NCI-H748 treated with DMSO at 0.1 percent for 48 hours (cell line): ENCODE results near the gene CEL.
"Not testable (repeated sequence)": the region's sequence is repeated elsewhere in the genome, so short reads cannot be mapped to it uniquely, and the experiment has no call there.

Experiments
- DNase-seq: peaks from one replicate; lab custom pipeline; 2025; lab: John Stamatoyannopoulos, UW

The CEL gene

DNA sequence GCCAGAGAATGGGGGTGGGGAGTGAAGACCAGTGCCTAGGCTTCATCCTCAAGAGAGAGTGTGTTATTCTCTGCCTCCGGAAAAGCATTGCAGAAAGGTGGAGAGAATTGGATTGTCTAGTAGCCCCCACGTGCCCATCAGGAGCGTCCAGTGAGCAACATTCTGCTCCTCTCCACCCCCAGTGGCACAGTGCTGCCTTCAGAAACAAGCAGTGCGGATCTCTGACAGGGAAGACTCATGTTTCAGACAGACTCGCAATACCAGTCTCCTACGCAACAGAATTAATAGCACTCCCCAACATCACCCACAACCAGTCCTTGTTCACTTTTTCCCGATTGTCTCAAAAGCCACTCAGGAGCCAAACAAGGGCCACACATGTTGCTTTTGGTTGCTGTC, 14.9 kb upstream of the CEL start:
- DNase-seq = no peak

DNA sequence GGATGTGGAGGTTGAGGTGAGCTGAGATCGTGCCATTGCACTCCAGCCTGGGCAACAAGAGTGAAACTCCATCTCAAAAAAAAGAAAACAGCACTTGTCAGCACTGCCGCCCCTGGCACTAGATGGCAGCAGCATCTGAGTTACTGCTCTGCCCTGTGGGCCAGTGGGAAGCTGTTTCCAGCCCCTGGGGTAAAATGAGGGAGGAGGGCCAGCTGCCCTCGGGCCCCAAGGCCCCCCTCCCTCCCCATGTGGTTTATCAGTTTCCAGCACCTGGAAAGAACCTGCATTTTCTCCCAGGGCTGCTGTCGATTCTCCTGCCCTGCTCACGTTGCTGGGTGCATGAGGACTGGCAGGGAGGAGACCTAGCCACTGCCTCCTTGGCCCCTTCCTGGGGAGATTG, 13.2 kb upstream of the CEL start:
- DNase-seq = no peak

DNA sequence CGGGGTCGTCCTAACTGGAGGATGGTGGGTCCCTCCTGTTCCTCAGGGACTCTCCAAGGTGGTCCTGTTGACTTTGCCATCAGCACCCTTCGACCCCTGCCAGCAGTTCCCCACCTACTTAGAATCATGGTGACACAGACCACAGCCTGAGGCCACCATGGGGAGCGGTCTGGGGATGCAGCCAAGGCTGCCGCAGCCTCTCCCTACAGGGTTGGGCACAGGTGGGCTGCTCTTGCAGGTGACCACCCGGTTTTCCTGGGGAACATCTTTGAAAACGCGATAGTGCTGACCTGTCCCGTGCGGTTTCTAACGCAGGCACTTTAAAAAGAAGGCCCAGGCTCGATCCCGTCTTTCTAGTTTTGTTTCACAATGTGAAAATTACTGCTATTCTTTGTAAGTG, 12.7 kb upstream of the CEL start:
- no peak for DNase-seq

DNA sequence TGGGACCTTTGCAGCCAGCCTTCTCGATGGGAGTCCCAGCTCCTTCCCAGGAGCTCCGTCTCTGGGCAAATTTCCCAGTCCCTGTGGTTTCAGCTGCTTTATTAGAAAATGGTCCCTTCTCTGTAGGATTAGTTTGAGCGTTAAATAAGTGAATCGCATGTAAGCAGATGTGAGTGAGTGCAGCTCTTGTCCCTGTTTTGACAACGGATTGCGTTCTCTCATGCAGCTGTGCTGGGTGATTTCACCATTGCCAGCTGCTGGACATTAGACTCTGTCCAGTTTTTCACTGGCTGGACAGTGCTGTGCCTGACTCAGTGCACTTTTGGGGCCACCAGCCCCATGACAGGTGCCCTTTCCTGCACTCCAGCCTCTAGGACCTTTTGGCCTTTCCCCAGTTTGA, 11.6 kb upstream of the CEL start:
- no peak for DNase-seq

DNA sequence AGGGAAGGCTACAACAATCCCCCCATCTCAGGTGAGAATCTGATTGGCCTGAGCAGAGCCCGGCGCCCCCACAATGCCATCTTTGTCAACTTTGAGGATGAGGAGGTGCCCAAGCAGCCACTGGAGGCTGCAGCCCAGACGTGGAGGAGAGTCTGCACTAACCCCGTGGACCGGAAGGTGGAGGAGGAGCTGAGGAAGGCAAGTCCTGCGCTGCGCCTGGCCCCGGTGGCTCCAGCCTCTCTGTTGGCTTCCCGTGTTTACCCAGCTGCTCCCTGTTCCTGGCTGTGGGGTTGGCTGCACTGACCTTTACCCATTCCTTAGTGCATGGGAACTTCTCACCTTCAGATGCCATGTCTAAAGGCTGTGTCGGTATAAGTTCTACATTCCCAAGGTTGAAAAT, 11.0 kb upstream of the CEL start:
- no peak for DNase-seq

DNA sequence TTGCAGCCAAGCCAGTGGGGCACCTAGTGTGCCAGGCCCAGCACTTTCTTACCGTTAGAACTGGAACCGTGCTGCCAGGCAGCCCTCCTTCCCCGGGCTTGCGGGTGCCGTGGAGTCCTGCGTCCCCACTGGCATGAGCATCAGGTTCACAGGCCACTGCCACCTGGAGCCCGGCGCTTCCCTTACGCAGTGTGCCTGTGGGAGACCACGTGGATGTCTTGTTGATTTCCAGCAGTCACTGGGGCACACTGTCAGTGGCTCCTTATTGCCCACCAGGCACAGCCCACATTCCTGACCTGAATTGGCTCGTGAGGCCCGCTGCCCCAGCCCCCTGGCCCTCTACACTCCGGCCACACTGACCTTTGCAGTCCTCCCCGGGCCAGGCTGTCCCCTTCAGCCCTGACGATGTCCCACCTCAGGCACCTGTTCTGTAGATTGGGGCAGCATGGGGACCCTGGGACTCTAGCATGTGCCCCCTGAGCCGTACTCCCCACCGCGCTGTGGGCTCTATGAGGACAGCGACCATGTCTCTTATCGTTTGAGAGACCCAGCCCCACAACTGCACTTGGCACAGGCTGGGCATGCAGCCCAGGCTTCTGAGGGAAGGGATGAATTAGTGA, 10.4 kb upstream of the CEL start:
- no peak for DNase-seq

DNA sequence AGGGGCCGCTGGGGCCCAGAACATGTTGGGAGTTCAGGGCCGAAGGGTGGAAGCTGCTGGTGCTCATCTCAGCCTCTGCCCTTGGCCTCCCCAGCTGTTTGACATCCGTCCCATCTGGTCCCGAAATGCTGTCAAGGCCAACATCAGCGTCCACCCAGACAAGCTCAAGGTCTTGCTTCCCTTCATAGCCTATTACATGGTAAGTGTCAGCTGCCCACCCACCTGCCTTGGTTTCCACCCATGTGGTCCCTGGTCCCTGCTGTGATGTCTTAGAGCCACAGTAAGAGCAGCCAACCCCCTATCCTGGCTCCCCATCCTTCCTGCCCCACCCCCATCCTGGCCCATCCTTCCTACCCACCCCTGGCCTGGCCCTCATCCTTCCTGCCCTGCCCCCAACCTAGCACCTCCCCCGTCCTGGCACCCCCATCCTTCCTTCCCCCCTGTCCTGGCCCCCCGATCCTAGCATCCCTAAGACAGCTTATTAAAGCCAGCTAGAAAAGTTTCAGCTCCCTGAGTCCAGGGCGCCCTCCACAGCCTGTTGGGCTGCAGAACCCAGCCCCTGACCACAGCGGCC, 9.7 kb upstream of the CEL start:
- no peak for DNase-seq

DNA sequence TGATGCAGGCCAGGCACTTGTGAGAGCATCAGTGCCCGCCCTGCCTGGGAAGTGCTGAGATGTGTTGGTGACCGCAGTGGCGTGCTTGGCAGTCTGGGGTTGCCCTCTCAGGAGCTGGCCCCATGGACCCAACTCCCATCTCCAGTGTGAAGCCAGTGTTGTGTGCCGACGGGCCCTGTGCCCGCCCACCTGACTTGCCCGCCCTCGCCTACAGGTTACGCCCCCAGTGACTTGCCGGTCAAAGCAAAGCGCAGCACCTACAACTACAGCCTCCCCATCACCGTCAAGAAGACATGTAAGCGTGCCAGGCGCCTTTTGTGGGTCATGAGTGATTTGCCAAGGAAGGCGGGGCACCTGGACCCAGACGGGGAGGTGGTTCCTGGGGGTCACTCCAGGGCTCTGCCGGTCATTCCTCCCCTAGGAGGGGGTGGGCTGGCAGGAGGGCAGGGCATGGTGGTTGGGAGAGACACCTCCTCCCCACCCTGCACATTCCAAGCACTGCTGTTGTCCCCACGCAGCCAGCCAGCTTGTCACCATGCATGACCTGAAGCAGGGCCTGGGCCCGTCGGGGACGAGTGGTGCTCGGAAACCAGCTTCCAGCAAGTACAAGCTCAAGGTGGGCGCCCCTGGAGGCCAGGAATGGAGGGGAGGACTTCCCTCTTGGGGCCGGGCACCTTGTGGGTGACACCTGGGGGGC, 7.4 kb upstream of the CEL start:
- DNase-seq = no peak

DNA sequence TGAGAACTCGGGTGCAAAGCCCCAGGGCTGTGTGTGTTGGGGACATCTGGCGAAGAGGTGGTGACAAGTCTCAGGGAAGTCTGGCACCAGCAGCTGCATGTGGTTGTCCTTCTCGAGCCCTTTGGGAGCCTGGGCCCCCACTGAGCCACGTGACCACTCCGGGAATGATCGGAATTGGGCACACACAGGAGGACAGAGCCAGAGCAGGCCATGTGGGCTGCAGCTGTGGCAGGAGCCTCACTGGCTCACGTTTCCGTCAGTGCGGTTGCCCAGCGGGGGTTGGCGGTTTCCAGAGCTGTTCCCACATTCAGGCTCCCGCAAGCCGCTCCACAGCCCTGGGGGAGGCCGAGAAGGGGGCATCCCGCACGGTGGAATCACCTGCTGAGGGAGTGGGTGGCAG, 6.8 kb upstream of the CEL start:
- no peak for DNase-seq

DNA sequence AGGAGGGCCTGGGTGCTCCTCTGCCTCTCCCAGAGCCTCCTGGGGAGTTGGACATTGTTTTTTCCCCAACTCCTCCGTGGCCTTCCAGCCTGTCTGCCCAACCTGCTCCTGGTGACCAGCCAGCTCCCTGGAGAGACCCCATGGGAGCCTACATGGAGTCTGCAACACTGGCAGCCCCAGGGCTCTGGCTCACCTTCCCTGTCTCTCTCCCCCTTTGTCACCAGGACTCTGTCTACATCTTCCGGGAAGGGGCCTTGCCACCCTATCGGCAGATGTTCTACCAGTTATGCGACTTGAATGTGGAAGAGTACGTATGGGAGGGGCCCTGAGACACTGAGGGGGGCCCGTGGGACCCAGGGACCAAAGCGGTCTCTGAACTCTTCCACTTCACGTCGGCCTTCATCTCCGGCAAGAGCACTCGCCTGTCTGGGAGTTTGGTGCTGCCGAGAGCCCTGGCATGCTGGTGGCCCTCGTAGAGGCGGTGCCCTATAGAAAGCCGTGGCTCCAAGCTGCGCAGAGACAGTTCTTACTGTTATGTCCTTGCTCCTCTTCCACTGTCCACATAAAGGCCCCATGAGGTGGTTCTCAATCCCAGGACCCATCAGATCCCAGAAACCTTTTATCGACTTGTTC, 5.9 kb upstream of the CEL start:
- DNase-seq = no peak

DNA sequence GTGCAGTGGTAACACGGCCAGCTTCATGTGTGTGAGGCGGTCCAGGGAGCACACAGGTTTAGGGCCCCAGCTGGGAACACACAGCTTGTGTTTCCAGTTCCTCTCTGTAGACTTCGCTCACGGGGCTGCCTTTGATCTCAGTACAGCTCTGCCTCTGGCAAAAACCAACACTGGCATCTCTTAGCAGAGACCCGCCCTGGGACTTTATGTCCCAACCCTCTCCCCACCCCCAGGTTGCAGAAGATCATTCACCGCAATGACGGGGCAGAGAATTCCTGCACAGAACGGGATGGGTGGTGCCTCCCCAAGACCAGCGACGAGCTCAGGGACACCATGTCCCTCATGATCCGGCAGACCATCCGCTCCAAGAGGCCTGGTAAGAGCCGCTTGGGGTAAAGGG, 5.2 kb upstream of the CEL start:
- no peak for DNase-seq

DNA sequence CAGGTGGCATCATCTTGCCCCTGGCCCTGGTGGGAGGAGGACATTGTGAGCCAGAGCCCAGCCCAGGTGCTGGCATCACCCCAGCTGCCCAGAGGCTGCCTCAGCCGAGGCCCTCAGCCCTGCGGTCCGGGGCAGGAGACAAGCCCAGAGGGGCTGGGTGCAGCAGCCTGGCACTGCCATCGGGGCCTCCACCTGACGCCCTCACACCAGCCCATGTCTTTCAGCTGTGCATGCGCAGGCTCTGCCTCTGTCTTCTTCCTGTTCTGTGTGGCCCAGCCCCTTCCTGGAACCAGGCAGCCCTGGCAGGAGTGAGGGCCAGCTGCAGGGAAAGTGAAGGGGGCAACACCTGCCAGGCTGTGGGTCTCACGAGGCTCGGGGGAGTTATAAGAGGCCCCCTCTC, 4.8 kb upstream of the CEL start:
- DNase-seq = no peak

DNA sequence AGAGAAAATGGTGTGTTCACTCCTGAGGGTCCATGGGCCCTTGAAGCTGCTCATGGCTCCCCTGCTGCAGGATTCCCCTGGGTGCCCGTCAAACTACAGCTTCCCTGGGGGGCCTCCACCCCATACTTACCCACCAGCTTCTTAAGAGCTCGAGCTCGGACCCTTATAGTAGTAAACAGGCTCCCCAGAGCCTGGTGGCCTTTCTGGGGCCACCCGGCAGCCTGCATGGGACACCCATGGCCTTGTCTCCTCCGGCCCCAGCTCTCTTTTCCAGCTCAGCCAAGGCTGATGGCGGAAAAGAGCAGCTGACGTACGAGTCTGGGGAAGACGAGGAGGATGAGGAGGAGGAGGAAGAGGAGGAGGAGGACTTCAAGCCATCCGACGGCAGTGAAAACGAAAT, 4.2 kb upstream of the CEL start:
- no peak for DNase-seq

DNA sequence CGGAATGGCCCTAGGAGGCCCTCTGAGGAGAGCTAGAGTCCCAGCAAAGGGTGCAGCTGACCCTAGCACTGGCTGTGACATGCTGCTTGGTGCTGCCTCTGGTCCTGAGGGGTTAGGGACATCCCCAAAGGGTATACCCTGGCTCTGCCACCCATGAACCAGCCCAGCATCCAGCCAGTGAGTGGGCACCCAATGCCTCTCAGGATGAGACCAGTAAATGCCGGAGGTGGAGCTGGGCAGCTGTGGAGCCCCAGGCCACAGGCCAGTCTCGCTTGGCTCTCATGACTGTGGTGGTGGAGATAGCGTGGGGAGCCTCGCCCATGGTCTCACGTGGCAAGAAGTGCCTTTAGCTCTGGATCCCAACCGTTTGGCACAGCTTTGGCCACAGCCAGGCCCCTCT, 3.7 kb upstream of the CEL start:
- DNase-seq = no peak

DNA sequence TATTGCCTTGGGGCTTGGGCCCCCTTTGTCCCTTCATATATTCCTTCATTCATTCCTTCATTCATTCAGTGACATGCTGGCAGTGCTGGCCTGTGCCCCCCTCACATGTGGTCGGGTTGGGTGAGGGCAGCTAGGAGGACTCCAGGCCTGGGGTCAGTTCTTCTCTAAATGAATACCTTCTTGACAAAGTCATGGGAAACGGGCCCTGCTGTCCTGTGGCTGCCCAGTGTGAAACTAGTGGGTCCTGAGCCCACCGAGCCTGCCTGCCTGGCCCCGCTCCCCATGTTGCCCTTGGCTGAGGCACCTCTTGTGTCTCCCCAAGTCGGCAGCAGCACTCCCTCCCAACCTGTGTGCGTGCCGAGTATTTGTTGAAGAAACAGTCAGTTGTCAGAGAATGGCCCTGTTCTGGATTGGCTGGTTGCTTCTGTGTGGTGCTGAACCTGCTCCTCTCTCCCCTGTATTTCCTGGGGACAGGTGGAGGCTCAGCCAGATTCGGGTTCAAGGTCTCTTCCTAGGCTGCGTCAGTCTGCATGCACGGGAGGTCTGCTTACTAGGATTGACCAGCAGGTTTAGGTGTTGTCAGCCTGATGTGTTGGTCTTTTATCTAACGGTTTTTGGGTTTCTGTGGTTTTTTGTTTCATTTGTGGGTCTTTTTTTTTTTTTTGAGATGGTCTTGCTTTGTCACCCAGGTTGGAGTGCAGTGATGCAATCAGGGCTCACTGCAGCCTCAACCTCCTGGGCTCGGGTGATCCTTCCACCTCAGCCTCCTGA, 3.0 kb upstream of the CEL start:
- DNase-seq = no peak

DNA sequence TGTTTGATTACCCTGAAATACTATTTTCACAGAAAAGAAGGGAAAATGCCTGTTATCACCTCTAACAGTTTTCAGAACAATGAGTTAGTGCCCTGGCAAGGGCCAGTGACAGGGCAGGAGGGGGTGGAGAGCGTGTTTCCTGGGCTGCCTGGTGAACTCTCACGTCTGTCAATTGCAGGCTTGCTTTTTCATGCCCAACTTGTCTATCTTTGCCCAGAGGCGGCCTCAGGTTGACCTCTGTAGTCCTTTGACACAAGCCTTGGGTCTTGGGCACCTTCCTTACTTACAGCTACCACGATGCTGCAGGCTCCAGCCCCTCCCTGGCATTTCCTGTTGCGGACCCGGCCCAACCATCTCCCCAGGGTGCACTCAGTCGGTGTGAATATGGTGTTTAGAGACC, 2.2 kb upstream of the CEL start:
- no peak for DNase-seq

DNA sequence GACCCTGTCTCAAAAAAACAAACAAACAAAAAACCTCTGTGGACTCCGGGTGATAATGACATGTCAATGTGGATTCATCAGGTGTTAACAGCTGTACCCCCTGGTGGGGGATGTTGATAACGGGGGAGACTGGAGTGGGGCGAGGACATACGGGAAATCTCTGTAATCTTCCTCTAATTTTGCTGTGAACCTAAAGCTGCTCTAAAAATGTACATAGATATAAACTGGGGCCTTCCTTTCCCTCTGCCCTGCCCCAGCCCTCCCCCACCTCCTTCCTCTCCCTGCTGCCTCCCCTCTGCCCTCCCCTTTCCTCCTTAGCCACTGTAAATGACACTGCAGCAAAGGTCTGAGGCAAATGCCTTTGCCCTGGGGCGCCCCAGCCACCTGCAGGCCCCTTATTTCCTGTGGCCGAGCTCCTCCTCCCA, 1.4 kb upstream of the CEL start:
- no peak for DNase-seq

DNA sequence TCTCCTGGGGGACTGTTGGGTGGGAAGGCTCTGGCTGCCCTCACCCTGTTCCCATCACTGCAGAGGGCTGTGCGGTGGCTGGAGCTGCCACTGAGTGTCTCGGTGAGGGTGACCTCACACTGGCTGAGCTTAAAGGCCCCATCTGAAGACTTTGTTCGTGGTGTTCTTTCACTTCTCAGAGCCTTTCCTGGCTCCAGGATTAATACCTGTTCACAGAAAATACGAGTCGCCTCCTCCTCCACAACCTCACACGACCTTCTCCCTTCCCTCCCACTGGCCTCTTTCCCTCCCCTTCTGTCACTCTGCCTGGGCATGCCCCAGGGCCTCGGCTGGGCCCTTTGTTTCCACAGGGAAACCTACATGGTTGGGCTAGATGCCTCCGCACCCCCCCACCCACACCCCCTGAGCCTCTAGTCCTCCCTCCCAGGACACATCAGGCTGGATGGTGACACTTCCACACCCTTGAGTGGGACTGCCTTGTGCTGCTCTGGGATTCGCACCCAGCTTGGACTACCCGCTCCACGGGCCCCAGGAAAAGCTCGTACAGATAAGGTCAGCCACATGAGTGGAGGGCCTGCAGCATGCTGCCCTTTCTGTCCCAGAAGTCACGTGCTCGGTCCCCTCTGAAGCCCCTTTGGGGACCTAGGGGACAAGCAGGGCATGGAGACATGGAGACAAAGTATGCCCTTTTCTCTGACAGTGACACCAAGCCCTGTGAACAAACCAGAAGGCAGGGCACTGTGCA, 590 bp upstream of the CEL start:
- not testable (repeated sequence) for DNase-seq

DNA sequence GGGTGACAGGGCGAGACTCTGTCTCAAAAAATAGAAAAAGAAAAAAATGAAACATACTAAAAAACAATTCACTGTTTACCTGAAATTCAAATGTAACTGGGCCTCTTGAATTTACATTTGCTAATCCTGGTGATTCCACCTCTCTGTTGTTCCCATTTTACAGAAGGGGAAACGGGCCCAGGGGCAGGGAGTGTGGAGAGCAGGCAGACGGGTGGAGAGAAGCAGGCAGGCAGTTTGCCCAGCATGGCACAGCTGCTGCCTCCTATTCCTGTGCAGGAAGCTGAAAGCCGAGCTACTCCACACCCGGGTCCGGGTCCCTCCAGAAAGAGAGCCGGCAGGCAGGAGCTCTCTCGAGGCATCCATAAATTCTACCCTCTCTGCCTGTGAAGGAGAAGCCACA, 788 bp downstream of the CEL start:
- not testable (repeated sequence) for DNase-seq

DNA sequence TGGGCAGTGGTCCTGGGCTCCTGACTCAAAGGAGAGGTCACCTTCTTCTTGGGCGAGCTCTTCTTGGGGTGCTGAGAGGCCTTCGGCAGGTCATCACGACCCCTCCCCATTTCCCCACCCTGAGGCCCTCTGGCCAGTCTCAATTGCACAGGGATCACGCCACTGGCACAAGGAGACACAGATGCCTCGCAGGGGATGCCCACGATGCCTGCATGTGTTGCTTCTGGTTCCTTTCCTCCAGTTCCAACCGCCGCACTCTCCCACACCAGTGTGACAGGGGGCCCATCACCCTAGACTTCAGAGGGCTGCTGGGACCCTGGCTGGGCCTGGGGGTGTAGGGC, 1.3 kb downstream of the CEL start:
- DNase-seq = no peak

DNA sequence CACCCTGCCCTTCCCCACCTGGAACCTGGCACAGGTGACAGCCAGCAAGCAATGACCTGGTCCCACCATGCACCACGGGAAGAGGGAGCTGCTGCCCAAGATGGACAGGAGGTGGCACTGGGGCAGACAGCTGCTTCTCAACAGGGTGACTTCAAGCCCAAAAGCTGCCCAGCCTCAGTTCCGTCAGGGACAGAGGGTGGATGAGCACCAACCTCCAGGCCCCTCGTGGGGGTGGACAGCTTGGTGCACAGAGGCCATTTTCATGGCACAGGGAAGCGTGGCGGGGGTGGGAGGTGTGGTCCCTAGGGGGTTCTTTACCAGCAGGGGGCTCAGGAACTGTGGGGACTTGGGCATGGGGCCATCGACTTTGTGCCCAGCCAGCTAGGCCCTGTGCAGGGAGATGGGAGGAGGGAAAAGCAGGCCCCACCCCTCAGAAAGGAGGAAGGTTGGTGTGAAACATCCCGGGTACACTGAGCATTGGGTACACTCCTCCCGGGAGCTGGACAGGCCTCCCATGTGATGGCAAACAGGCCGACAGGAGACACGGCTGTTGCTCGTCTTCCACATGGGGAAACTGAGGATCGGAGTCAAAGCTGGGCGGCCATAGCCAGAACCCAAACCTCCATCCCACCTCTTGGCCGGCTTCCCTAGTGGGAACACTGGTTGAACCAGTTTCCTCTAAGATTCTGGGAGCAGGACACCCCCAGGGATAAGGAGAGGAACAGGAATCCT, 1.9 kb downstream of the CEL start:
- DNase-seq = no peak
